ENCODE results near the gene TMEM184A. TPM values are rescaled to one million over a fixed set of nuclear protein-coding genes. Genes with fewer than 3 reads are reported as not detected.
A peak's percentile ranks its signal among the peaks of the same experiment; 100 is the strongest.

Gene TMEM184A
- total RNA-seq, 1 donor from 2014 or later, result not detected

GRCh38 chr7:1559626-1560590 is 3.9 kb upstream of the TMEM184A start:
- H3K4me3 ChIP-seq, result no peak overlapping the region
- no peak for DNase-seq (ENCODE audit: low spot score in 2 of 2)
- H3K9me3 ChIP-seq, result no peaks in the 10 kb centered on the region
- no peaks in the 10 kb centered on the region for H3K27me3 ChIP-seq
- no peak overlapping the region for H3K27ac ChIP-seq
- H3K4me1 ChIP-seq, result peaks cover 0 to 10% of the 10 kb centered on the region in 2 donors
- no peak for TF ChIP-seq CTCF (IDR thresholded peaks at IDR 0.05)
- intact Hi-C loops (cut with DNase I), result no loop called here
- no peaks in the 10 kb centered on the region for H3K36me3 ChIP-seq

- H3K4me1 ChIP-seq, result peaks cover 0 to 10% of the 10 kb centered on the region in 2 donors
- H3K27me3 ChIP-seq, result no peaks in the 10 kb centered on the region
- TF ChIP-seq CTCF (IDR thresholded peaks at IDR 0.05), result no peak
- no peaks in the 10 kb centered on the region for H3K9me3 ChIP-seq
- H3K4me3 ChIP-seq, result no peak overlapping the region
- DNase-seq (ENCODE audit: low spot score in 2 of 2), result no peak
- intact Hi-C loops (cut with DNase I), result no loop called here
- no peak overlapping the region for H3K27ac ChIP-seq
- H3K36me3 ChIP-seq, result no peaks in the 10 kb centered on the region
These were observed 3.0 kb upstream of the TMEM184A start for GRCh38 chr7:1558841-1559625.

GRCh38 chr7:1558181-1558811 is 2.3 kb upstream of the TMEM184A start:
- Histone ChIP-seq H3K9me3 (no peaks in the 10 kb centered on the region), H3K4me3 (no peak overlapping the region), H3K27me3 (no peaks in the 10 kb centered on the region), H3K4me1 (peaks cover 0 to 10% of the 10 kb centered on the region in 2 donors), H3K27ac (no peak overlapping the region), H3K36me3 (no peaks in the 10 kb centered on the region)
- peak in 1 of 3 experiments; percentile 45 for TF ChIP-seq CTCF (IDR thresholded peaks at IDR 0.05)
- intact Hi-C loops (cut with DNase I), result no loop called here
- no peak for DNase-seq (ENCODE audit: low spot score in 2 of 2)

GRCh38 chr7:1557771-1558170 is 1.8 kb upstream of the TMEM184A start:
- H3K36me3 ChIP-seq, result no peaks in the 10 kb centered on the region
- H3K4me3 ChIP-seq, result no peak overlapping the region
- H3K27ac ChIP-seq, result no peak overlapping the region
- no peak for TF ChIP-seq CTCF (IDR thresholded peaks at IDR 0.05)
- H3K27me3 ChIP-seq, result no peaks in the 10 kb centered on the region
- DNase-seq (ENCODE audit: low spot score in 2 of 2), result no peak
- intact Hi-C loops (cut with DNase I), result no loop called here
- H3K4me1 ChIP-seq, result peaks cover 0 to 10% of the 10 kb centered on the region in 2 donors
- no peaks in the 10 kb centered on the region for H3K9me3 ChIP-seq

GRCh38 chr7:1557006-1557405 is 1.0 kb upstream of the TMEM184A start:
- DNase-seq (ENCODE audit: low spot score in 2 of 2), result no peak
- Histone ChIP-seq H3K4me1 (peaks cover 0 to 10% of the 10 kb centered on the region in 2 donors), H3K9me3 (no peaks in the 10 kb centered on the region), H3K4me3 (no peak overlapping the region), H3K36me3 (no peaks in the 10 kb centered on the region), H3K27me3 (no peaks in the 10 kb centered on the region), H3K27ac (no peak overlapping the region)
- intact Hi-C loops (cut with DNase I), result no loop called here
- no peak for TF ChIP-seq CTCF (IDR thresholded peaks at IDR 0.05)
